Fibroblast of lung (primary cell): ENCODE measurements around the gene DDX50. TPM values are rescaled to one million over a fixed set of nuclear protein-coding genes. Genes with fewer than 3 reads are reported as not detected.
A peak's percentile ranks its signal among the peaks of the same experiment; 100 is the strongest.
"Not testable (repeated sequence)": the region's sequence is repeated elsewhere in the genome, so short reads cannot be mapped to it uniquely, and the experiment has no call there.

Experiments used
- DNase-seq, 2 donors: peaks; one replicate each; pipeline versions ENCODE4 v3.0.0 to v3.0.0-alpha.2; 2010; ENCODE audit warnings: low read depth in 2 of 2
- H2AFZ ChIP-seq: 2 replicates; pipeline ENCODE4 v1.5.1; 2012; ENCODE audit warnings: low read length, control low read depth, inconsistent platforms
- H3K27ac ChIP-seq: 2 replicates; pipeline ENCODE4 v1.5.1; 2011; ENCODE audit warnings: low read length, control low read depth; ENCODE audit not compliant: insufficient read depth
- H3K27me3 ChIP-seq: 2 replicates; pipeline ENCODE4 v1.5.1; 2011; ENCODE audit warnings: mild to moderate bottlenecking, low read length; ENCODE audit not compliant: control insufficient read depth, insufficient read depth
- H3K36me3 ChIP-seq: 2 replicates; pipeline ENCODE4 v1.5.1; 2011; ENCODE audit warnings: low read length; ENCODE audit not compliant: control insufficient read depth, insufficient read depth
- H3K4me1 ChIP-seq: 2 replicates; pipeline ENCODE4 v1.5.1; 2011; ENCODE audit warnings: low read length; ENCODE audit not compliant: control insufficient read depth, insufficient read depth; ENCODE audit errors: extremely low read depth
- H3K4me2 ChIP-seq: 2 replicates; pipeline ENCODE4 v1.5.1; 2011; ENCODE audit warnings: low read length, control low read depth; ENCODE audit not compliant: insufficient read depth; ENCODE audit errors: extremely low read depth
- H3K4me3 ChIP-seq, 4 experiments: fragments of 200-600 bp in 1 of 4; sonication (generic) in 1 of 4; replicated peaks in 1 of 4; 2 replicates each; pipeline ENCODE4 v1.5.1; 2011 to 2016; ENCODE audit warnings: low read length in 4 of 4, low read depth in 3 of 4, mild to moderate bottlenecking in 3 of 4, control low read depth in 2 of 4, inconsistent platforms in 1 of 4, mixed read lengths in 1 of 4; ENCODE audit not compliant: insufficient read depth in 1 of 4; ENCODE audit errors: control extremely low read depth in 1 of 4
- H3K79me2 ChIP-seq: 2 replicates; pipeline ENCODE4 v1.5.1; 2012; ENCODE audit warnings: mild to moderate bottlenecking, low read length, inconsistent platforms; ENCODE audit not compliant: control insufficient read depth, insufficient read depth
- H3K9ac ChIP-seq: 2 replicates; pipeline ENCODE4 v1.5.1; 2011; ENCODE audit warnings: mild to moderate bottlenecking, low read length, control low read depth; ENCODE audit not compliant: insufficient read depth
- H3K9me3 ChIP-seq: 2 replicates; pipeline ENCODE4 v1.5.1; 2012; ENCODE audit warnings: low read depth, low read length; ENCODE audit not compliant: control insufficient read depth, insufficient read depth
- H4K20me1 ChIP-seq: 2 replicates; pipeline ENCODE4 v1.5.1; 2011; ENCODE audit warnings: low read length; ENCODE audit not compliant: control insufficient read depth, insufficient read depth; ENCODE audit errors: extremely low read depth
- EZH2 ChIP-seq: IDR thresholded peaks from 2 replicates; pipeline ENCODE4 v1.5.1; 2012; ENCODE audit warnings: low read length, control low read depth, mild to moderate bottlenecking; ENCODE audit errors: missing control alignments
- polyA plus RNA-seq, 2 donors: library from polyadenylated mRNA; depleted of rRNA in 1 of 2; stranded (reverse) in 1 of 2; unstranded in 1 of 2; fragments of >200 nt; gene quantifications; 2 replicates each; pipeline ENCODE4 v1.2.1, GENCODE V29; 2011 to 2012; ENCODE audit warnings: missing spikeins in 1 of 2
- total RNA-seq: library from RNA; depleted of rRNA; stranded (reverse); fragments of >200 nt; gene quantifications from 2 replicates; pipeline ENCODE4 v1.2.1, GENCODE V29; 2014
- TF ChIP-seq, protein P1 (sequence below), 2 donors: IDR thresholded peaks in 1 of 2; conservative IDR thresholded peaks in 1 of 2; 1 replicate in 1 of 2; 2 replicates in 1 of 2; pipeline ENCODE4 v1.5.1; 2011 to 2012; ENCODE audit warnings: low read length in 2 of 2, control low read depth in 1 of 2, inconsistent platforms in 1 of 2, low read depth in 1 of 2, mild to moderate bottlenecking in 1 of 2

DDX50 gene
- total and polyA plus RNA-seq, 2 donors (not counting 1 experiment from before 2014, with no cell fraction given) = 48.6 to 69.7 TPM

DNA sequence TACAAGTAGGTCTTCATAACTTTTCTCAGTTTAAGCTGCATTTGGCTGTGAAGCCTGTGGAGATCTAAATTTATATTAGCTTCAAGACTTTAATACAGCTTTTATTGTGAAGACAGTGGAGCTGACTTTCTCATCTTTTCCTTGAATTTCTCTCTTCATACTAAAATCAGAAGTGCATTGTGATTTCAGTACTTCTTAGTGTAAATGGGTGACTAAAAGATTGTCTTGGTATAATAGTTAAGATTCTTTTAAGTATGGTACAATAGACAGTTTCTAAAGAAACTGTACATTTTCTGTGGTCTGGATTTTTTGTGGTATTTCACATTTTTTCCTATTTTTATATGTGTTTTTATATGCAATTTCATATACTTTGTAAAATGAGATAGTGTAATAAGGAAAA is 33.9 kb downstream of the DDX50 start:
- no peak overlapping the region for H3K4me2 ChIP-seq
- H3K27me3 ChIP-seq = no peaks in the 10 kb centered on the region
- H3K79me2 ChIP-seq = no peaks in the 10 kb centered on the region
- no peak overlapping the region for H3K27ac ChIP-seq
- no peak for TF ChIP-seq EZH2
- TF ChIP-seq, protein P1, sequence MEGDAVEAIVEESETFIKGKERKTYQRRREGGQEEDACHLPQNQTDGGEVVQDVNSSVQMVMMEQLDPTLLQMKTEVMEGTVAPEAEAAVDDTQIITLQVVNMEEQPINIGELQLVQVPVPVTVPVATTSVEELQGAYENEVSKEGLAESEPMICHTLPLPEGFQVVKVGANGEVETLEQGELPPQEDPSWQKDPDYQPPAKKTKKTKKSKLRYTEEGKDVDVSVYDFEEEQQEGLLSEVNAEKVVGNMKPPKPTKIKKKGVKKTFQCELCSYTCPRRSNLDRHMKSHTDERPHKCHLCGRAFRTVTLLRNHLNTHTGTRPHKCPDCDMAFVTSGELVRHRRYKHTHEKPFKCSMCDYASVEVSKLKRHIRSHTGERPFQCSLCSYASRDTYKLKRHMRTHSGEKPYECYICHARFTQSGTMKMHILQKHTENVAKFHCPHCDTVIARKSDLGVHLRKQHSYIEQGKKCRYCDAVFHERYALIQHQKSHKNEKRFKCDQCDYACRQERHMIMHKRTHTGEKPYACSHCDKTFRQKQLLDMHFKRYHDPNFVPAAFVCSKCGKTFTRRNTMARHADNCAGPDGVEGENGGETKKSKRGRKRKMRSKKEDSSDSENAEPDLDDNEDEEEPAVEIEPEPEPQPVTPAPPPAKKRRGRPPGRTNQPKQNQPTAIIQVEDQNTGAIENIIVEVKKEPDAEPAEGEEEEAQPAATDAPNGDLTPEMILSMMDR (conservative IDR thresholded peaks at IDR 0.05 in 1 of 2, IDR thresholded peaks at IDR 0.05 in 1 of 2; ENCODE audit: low read depth in 1 of 2, low read length in 2 of 2) = no peak
- H3K9ac ChIP-seq = no peak overlapping the region
- H3K4me3 ChIP-seq = no peak overlapping the region
- no peaks in the 10 kb centered on the region for H4K20me1 ChIP-seq
- peaks cover 1% of the 10 kb centered on the region for H3K36me3 ChIP-seq
- DNase-seq = no peak
- no peaks in the 10 kb centered on the region for H3K4me1 ChIP-seq
- H2AFZ ChIP-seq = no peak overlapping the region
- no peaks in the 10 kb centered on the region for H3K9me3 ChIP-seq

- Histone ChIP-seq H3K36me3 (peaks cover 1% of the 10 kb centered on the region), H3K4me2 (no peak overlapping the region), H4K20me1 (no peaks in the 10 kb centered on the region), H3K79me2 (no peaks in the 10 kb centered on the region), H2AFZ (no peak overlapping the region), H3K9me3 (no peaks in the 10 kb centered on the region), H3K27ac (no peak overlapping the region), H3K9ac (no peak overlapping the region), H3K27me3 (no peaks in the 10 kb centered on the region), H3K4me1 (no peaks in the 10 kb centered on the region), H3K4me3 (no peak overlapping the region)
- peak; percentile 3 to 8 for DNase-seq
- TF ChIP-seq, protein P1 (conservative IDR thresholded peaks at IDR 0.05 in 1 of 2, IDR thresholded peaks at IDR 0.05 in 1 of 2; ENCODE audit: low read depth in 1 of 2, low read length in 2 of 2) = no peak
- no peak for TF ChIP-seq EZH2
These were observed 37.0 kb downstream of the DDX50 start for GRCh38 chr10:68938117-68938516.

- Histone ChIP-seq H3K9me3 (no peaks in the 10 kb centered on the region), H3K9ac (no peak overlapping the region), H3K27me3 (no peaks in the 10 kb centered on the region), H3K36me3 (peaks cover 3% of the 10 kb centered on the region), H4K20me1 (no peaks in the 10 kb centered on the region), H2AFZ (no peak overlapping the region), H3K27ac (no peak overlapping the region), H3K4me1 (no peaks in the 10 kb centered on the region), H3K4me3 (no peak overlapping the region), H3K4me2 (no peak overlapping the region), H3K79me2 (no peaks in the 10 kb centered on the region)
- TF ChIP-seq, protein P1 (conservative IDR thresholded peaks at IDR 0.05 in 1 of 2, IDR thresholded peaks at IDR 0.05 in 1 of 2; ENCODE audit: low read depth in 1 of 2, low read length in 2 of 2) = no peak
- no peak for TF ChIP-seq EZH2
- DNase-seq = no peak
These were observed 37.8 kb downstream of the DDX50 start for GRCh38 chr10:68938884-68939283.

DNA sequence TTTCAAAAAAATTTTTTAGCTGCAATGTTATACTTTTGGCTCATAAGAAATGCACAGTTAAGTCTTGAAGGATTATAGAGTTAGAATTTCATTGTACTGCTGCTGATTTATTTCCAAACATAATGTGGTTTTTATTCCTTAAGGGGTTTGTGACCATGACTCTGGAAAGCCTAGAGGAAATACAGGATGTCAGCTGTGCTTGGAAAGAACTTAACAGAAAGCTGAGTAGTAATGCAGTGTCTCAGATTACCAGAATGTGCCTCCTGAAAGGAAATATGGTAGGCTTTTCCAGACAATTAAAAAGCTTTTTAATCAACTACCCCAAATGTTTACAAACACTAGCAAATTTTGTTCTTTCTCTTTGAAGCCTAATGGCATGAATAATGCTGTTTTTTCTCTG is 39.8 kb downstream of the DDX50 start:
- not testable (repeated sequence) for H3K27ac ChIP-seq, H3K79me2 ChIP-seq, H2AFZ ChIP-seq, H3K9me3 ChIP-seq, H3K9ac ChIP-seq, H4K20me1 ChIP-seq, H3K36me3 ChIP-seq, DNase-seq, H3K27me3 ChIP-seq, H3K4me3 ChIP-seq, H3K4me1 ChIP-seq, H3K4me2 ChIP-seq
